ENCODE results near the gene FAM111A. TPM values are rescaled to one million over a fixed set of nuclear protein-coding genes. Genes with fewer than 3 reads are reported as not detected.

FAM111A gene
- polyA plus RNA-seq, 3 donors: 34.6 to 101 (median 55.7) TPM

DNA sequence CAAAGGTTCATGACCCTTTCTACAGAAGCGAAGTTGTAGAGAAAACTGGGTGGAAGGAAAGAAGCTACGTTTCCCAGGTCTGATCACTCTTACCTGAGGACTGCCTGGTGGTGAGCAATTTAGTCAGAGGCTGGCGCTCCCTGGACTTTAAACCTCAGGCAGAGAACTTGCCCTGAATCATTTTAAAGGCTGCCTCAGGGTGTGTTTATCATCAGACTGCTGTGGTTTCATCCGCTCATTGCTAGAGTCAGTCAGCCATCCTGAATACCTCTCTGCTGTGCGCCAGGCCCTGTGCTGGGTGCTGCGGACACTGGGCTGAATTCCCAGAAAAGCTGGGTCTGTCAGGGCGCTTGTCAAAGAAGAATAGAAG lies 32.0 kb downstream of the FAM111A start:
- peaks cover 13 to 18% of the 10 kb centered on the region in 2 donors for H3K36me3 Mint-ChIP-seq
- no peak for DNase-seq
- Histone ChIP-seq H3K79me2 (ENCODE audit: insufficient read depth, low read length) (peaks cover 5% of the 10 kb centered on the region), H3K9ac (ENCODE audit: insufficient read depth, low read length, poor library complexity, severe bottlenecking) (no peak overlapping the region), H3K4me2 (replicated peaks; ENCODE audit: extremely low read depth, low read length, poor library complexity, severe bottlenecking) (no peak overlapping the region), H2AFZ (ENCODE audit: insufficient read depth, low read depth, low read length, poor library complexity, severe bottlenecking) (no peak overlapping the region), H3K27me3 (ENCODE audit: control insufficient read depth in 2 of 2, insufficient read depth in 2 of 2, low read length in 2 of 2) (peaks cover 0 to 9% of the 10 kb centered on the region in 2 donors), H3K36me3 (replicated peaks in 1 of 2; ENCODE audit: control insufficient read depth in 1 of 2, insufficient read depth in 2 of 2, low read length in 2 of 2) (no peaks in the 10 kb centered on the region), H3K4me3 (replicated peaks in 1 of 3; ENCODE audit: low read depth in 2 of 3, low read length in 3 of 3) (no peak overlapping the region), H3K4me1 (ENCODE audit: control insufficient read depth in 1 of 2, insufficient read depth in 2 of 2, low read length in 2 of 2) (peaks cover 14 to 17% of the 10 kb centered on the region in 2 donors), H3K27ac (ENCODE audit: low read depth in 1 of 2, low read length in 2 of 2) (no peak overlapping the region), H4K20me1 (ENCODE audit: insufficient read depth, low read length) (peaks cover 11% of the 10 kb centered on the region), H3K9me3 (replicated peaks in 1 of 2; ENCODE audit: control insufficient read depth in 1 of 2, insufficient read depth in 1 of 2, low read length in 2 of 2) (peaks cover 0 to 4% of the 10 kb centered on the region in 2 donors)
- peaks cover 4 to 9% (median 6%) of the 10 kb centered on the region in 7 donors for H3K9me3 Mint-ChIP-seq
- TF ChIP-seq, protein P1, sequence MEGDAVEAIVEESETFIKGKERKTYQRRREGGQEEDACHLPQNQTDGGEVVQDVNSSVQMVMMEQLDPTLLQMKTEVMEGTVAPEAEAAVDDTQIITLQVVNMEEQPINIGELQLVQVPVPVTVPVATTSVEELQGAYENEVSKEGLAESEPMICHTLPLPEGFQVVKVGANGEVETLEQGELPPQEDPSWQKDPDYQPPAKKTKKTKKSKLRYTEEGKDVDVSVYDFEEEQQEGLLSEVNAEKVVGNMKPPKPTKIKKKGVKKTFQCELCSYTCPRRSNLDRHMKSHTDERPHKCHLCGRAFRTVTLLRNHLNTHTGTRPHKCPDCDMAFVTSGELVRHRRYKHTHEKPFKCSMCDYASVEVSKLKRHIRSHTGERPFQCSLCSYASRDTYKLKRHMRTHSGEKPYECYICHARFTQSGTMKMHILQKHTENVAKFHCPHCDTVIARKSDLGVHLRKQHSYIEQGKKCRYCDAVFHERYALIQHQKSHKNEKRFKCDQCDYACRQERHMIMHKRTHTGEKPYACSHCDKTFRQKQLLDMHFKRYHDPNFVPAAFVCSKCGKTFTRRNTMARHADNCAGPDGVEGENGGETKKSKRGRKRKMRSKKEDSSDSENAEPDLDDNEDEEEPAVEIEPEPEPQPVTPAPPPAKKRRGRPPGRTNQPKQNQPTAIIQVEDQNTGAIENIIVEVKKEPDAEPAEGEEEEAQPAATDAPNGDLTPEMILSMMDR (IDR thresholded peaks at IDR 0.05): no peak
- H3K4me3 Mint-ChIP-seq: no peak overlapping the region
- WGBS (ENCODE audit: insufficient coverage): 96% methylated on average over 7 of the region's 7 CpGs
- peaks cover 15 to 24% (median 22%) of the 10 kb centered on the region in 3 donors for H3K27me3 Mint-ChIP-seq (ENCODE audit: low read depth in 3 of 3)
- no peak overlapping the region for H3K27ac Mint-ChIP-seq
- intact Hi-C loops (cut with micrococcal nuclease): loop anchor here (5.0 kb wide), 3 partner anchors 33 to 258 kb away; no protein-coding TSS in a partner anchor
- H3K4me1 Mint-ChIP-seq: peaks cover 20% of the 10 kb centered on the region

DNA sequence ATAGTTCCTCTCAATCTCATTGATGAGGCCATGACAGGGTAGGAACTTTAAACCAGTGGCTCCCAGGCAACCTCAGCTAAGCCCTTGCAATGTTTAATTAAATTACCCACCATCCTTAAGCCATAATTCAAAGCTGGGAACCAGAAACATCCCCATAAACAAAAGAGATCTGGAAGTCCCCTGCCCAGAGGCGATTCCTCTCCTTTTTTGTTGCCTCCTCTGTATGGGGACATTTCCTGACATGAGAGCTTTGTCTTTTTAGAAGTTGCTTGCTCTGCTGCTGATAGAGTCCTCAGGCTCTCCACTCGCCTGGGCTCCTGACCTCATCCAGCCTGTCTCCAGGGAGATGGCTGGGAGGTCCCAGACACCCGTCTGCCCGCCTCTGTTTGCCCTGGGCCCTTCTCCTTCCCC lies 32.4 kb downstream of the FAM111A start:
- Histone ChIP-seq H3K4me2 (replicated peaks; ENCODE audit: extremely low read depth, low read length, poor library complexity, severe bottlenecking) (no peak overlapping the region), H3K9ac (ENCODE audit: insufficient read depth, low read length, poor library complexity, severe bottlenecking) (no peak overlapping the region), H3K79me2 (ENCODE audit: insufficient read depth, low read length) (peaks cover 5% of the 10 kb centered on the region), H3K27ac (ENCODE audit: low read depth in 1 of 2, low read length in 2 of 2) (no peak overlapping the region), H2AFZ (ENCODE audit: insufficient read depth, low read depth, low read length, poor library complexity, severe bottlenecking) (no peak overlapping the region), H3K27me3 (ENCODE audit: control insufficient read depth in 2 of 2, insufficient read depth in 2 of 2, low read length in 2 of 2) (peaks cover 0 to 9% of the 10 kb centered on the region in 2 donors), H4K20me1 (ENCODE audit: insufficient read depth, low read length) (peaks cover 11% of the 10 kb centered on the region), H3K4me3 (replicated peaks in 1 of 3; ENCODE audit: low read depth in 2 of 3, low read length in 3 of 3) (no peak overlapping the region), H3K9me3 (replicated peaks in 1 of 2; ENCODE audit: control insufficient read depth in 1 of 2, insufficient read depth in 1 of 2, low read length in 2 of 2) (peaks cover 0 to 4% of the 10 kb centered on the region in 2 donors), H3K36me3 (replicated peaks in 1 of 2; ENCODE audit: control insufficient read depth in 1 of 2, insufficient read depth in 2 of 2, low read length in 2 of 2) (no peaks in the 10 kb centered on the region), H3K4me1 (ENCODE audit: control insufficient read depth in 1 of 2, insufficient read depth in 2 of 2, low read length in 2 of 2) (peaks cover 14 to 17% of the 10 kb centered on the region in 2 donors)
- no peak overlapping the region for H3K4me3 Mint-ChIP-seq
- H3K27me3 Mint-ChIP-seq (ENCODE audit: low read depth in 3 of 3): peaks cover 15 to 25% (median 22%) of the 10 kb centered on the region in 3 donors
- TF ChIP-seq, protein P1 (IDR thresholded peaks at IDR 0.05): no peak
- 100% methylated on average over 1 of the region's 4 CpGs for WGBS (ENCODE audit: insufficient coverage)
- H3K27ac Mint-ChIP-seq: no peak overlapping the region
- H3K36me3 Mint-ChIP-seq: peaks cover 13 to 21% of the 10 kb centered on the region in 2 donors
- DNase-seq: no peak
- H3K9me3 Mint-ChIP-seq: peaks cover 6 to 11% (median 8%) of the 10 kb centered on the region in 7 donors
- intact Hi-C loops (cut with micrococcal nuclease): no loop called here
- H3K4me1 Mint-ChIP-seq: peaks cover 20% of the 10 kb centered on the region

All from CD14-positive monocyte (primary cell).